Measurements from ENCODE around the gene TXNRD2.

The TXNRD2 gene

GRCh38 chr22:19871023-19871844 lies 70.4 kb downstream of the TXNRD2 start:
- Histone ChIP-seq H3K36me3 (ENCODE audit: insufficient read depth, low read length) (no peaks in the 10 kb centered on the region), H3K4me3 (ENCODE audit: low read depth in 1 of 2, low read length in 2 of 2) (no peak overlapping the region), H3K4me1 (ENCODE audit: insufficient read depth, low read length) (no peaks in the 10 kb centered on the region), H3K4me2 (ENCODE audit: insufficient read depth, low read length) (no peak overlapping the region), H3K9ac (ENCODE audit: low read depth, low read length) (no peak overlapping the region), H3K27me3 (ENCODE audit: insufficient read depth, low read length, poor library complexity) (no peaks in the 10 kb centered on the region), H3K9me3 (ENCODE audit: insufficient read depth, low read length, severe bottlenecking) (no peaks in the 10 kb centered on the region), H3K27ac (ENCODE audit: low read length) (peak overlapping the region; percentile 32; the same call in 1 of the 2 replicates), H3K79me2 (ENCODE audit: insufficient read depth, low read length) (no peaks in the 10 kb centered on the region), H2AFZ (ENCODE audit: low read depth, low read length) (no peak overlapping the region), H4K20me1 (ENCODE audit: insufficient read depth, low read length) (no peaks in the 10 kb centered on the region)
- no peak for TF ChIP-seq EZH2 (IDR thresholded peaks at IDR 0.05; ENCODE audit: borderline replicate concordance, low read depth, low read length, severe bottlenecking)
- TF ChIP-seq, protein P1, sequence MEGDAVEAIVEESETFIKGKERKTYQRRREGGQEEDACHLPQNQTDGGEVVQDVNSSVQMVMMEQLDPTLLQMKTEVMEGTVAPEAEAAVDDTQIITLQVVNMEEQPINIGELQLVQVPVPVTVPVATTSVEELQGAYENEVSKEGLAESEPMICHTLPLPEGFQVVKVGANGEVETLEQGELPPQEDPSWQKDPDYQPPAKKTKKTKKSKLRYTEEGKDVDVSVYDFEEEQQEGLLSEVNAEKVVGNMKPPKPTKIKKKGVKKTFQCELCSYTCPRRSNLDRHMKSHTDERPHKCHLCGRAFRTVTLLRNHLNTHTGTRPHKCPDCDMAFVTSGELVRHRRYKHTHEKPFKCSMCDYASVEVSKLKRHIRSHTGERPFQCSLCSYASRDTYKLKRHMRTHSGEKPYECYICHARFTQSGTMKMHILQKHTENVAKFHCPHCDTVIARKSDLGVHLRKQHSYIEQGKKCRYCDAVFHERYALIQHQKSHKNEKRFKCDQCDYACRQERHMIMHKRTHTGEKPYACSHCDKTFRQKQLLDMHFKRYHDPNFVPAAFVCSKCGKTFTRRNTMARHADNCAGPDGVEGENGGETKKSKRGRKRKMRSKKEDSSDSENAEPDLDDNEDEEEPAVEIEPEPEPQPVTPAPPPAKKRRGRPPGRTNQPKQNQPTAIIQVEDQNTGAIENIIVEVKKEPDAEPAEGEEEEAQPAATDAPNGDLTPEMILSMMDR (IDR thresholded peaks at IDR 0.05; ENCODE audit: borderline replicate concordance, extremely low read depth, low read length, poor library complexity, severe bottlenecking): no peak
- ATAC-seq (ENCODE audit: insufficient read depth, low read depth): no peak
- no peak for DNase-seq

DNA sequence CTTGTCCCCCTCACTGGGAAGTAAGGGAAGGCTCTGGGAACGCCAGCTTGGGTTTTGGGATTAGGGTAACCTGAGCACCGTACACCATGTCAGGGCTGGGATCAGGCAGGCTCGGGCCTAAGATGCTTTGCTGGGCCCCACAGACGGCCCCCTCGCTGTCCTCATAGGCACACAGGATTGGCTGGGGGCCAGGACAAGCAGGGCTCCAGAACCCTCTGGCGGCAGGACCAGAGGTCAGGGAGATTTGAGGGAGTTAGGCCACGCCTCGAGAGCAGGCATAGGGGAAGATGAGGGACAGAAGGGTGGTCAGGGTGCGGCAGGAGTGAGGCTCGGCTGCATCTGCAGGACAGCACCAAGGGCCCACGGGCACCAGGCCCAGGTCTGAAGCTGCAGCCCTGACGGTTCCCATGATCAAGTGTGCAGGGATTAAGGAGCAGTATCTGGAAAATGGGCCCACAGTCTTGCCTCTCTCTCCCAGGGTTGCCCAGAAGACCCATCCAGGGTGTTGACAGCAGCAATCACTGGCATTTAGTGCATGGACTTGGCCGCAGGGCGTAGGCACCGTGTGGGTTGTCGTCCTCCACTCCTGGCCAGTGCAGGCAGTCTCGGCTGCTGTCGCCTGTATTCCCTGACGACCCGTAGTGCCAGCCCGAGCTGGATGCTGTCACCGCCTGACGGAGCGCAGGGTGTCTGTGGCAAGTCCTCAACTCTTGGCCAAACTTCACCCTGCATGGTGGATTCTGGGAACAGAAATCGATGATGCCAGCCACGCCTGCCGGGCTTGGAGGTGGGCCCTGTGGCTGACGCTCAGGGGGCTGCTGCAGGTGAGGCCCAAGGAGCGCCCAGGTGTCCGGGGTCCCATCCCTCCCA lies 71.2 kb downstream of the TXNRD2 start:
- H3K9me3 ChIP-seq (ENCODE audit: insufficient read depth, low read length, severe bottlenecking): no peaks in the 10 kb centered on the region
- DNase-seq (no peak), ATAC-seq (ENCODE audit: insufficient read depth, low read depth) (no peak)
- H2AFZ ChIP-seq (ENCODE audit: low read depth, low read length): no peak overlapping the region
- no peaks in the 10 kb centered on the region for H3K4me1 ChIP-seq (ENCODE audit: insufficient read depth, low read length)
- H3K4me3 ChIP-seq (ENCODE audit: low read depth in 1 of 2, low read length in 2 of 2): no peak overlapping the region
- H3K79me2 ChIP-seq (ENCODE audit: insufficient read depth, low read length): no peaks in the 10 kb centered on the region
- no peaks in the 10 kb centered on the region for H4K20me1 ChIP-seq (ENCODE audit: insufficient read depth, low read length)
- H3K27ac ChIP-seq (ENCODE audit: low read length): no peak overlapping the region
- H3K9ac ChIP-seq (ENCODE audit: low read depth, low read length): no peak overlapping the region
- H3K27me3 ChIP-seq (ENCODE audit: insufficient read depth, low read length, poor library complexity): no peaks in the 10 kb centered on the region
- no peaks in the 10 kb centered on the region for H3K36me3 ChIP-seq (ENCODE audit: insufficient read depth, low read length)
- no peak for TF ChIP-seq EZH2 (IDR thresholded peaks at IDR 0.05; ENCODE audit: borderline replicate concordance, low read depth, low read length, severe bottlenecking)
- TF ChIP-seq, protein P1 (IDR thresholded peaks at IDR 0.05; ENCODE audit: borderline replicate concordance, extremely low read depth, low read length, poor library complexity, severe bottlenecking): no peak
- no peak overlapping the region for H3K4me2 ChIP-seq (ENCODE audit: insufficient read depth, low read length)

GRCh38 chr22:19869497-19870152 lies 72.0 kb downstream of the TXNRD2 start:
- Histone ChIP-seq H3K79me2 (ENCODE audit: insufficient read depth, low read length) (no peaks in the 10 kb centered on the region), H3K36me3 (ENCODE audit: insufficient read depth, low read length) (no peaks in the 10 kb centered on the region), H3K4me1 (ENCODE audit: insufficient read depth, low read length) (no peaks in the 10 kb centered on the region), H3K27me3 (ENCODE audit: insufficient read depth, low read length, poor library complexity) (no peaks in the 10 kb centered on the region), H3K9me3 (ENCODE audit: insufficient read depth, low read length, severe bottlenecking) (no peaks in the 10 kb centered on the region), H3K4me3 (ENCODE audit: low read depth in 1 of 2, low read length in 2 of 2) (no peak overlapping the region), H2AFZ (ENCODE audit: low read depth, low read length) (no peak overlapping the region), H3K27ac (ENCODE audit: low read length) (no peak overlapping the region), H3K9ac (ENCODE audit: low read depth, low read length) (no peak overlapping the region), H4K20me1 (ENCODE audit: insufficient read depth, low read length) (no peaks in the 10 kb centered on the region), H3K4me2 (ENCODE audit: insufficient read depth, low read length) (no peak overlapping the region)
- ATAC-seq (ENCODE audit: insufficient read depth, low read depth) (no peak), DNase-seq (no peak)
- TF ChIP-seq EZH2 (IDR thresholded peaks at IDR 0.05; ENCODE audit: borderline replicate concordance, low read depth, low read length, severe bottlenecking): no peak
- TF ChIP-seq, protein P1 (IDR thresholded peaks at IDR 0.05; ENCODE audit: borderline replicate concordance, extremely low read depth, low read length, poor library complexity, severe bottlenecking): no peak
